Measurements from ENCODE around the gene SLC22A23. TPM values are rescaled to one million over a fixed set of nuclear protein-coding genes. Genes with fewer than 3 reads are reported as not detected.
A peak's percentile ranks its signal among the peaks of the same experiment; 100 is the strongest.

Gene SLC22A23
- total and polyA plus RNA-seq, 4 donors, result 4.9 to 45.4 (median 19.7) TPM

- TF ChIP-seq, protein P1, sequence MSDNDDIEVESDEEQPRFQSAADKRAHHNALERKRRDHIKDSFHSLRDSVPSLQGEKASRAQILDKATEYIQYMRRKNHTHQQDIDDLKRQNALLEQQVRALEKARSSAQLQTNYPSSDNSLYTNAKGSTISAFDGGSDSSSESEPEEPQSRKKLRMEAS (IDR thresholded peaks at IDR 0.05), result peak; percentile 57
- TF ChIP-seq HNF4A (conservative IDR thresholded peaks at IDR 0.05) (peak; percentile 56 to 85), EGR1 (IDR thresholded peaks at IDR 0.05; ENCODE audit: low read depth in 2 of 2) (no peak), REST (IDR thresholded peaks at IDR 0.05) (no peak), SP1 (IDR thresholded peaks at IDR 0.05) (peak; percentile 33), RXRA (IDR thresholded peaks at IDR 0.05) (peak; percentile 26 to 90), GABPA (IDR thresholded peaks at IDR 0.05 in 1 of 2, conservative IDR thresholded peaks at IDR 0.05 in 1 of 2) (no peak), NR2F2 (IDR thresholded peaks at IDR 0.05) (peak; percentile 32)
- TF ChIP-seq, protein P2, sequence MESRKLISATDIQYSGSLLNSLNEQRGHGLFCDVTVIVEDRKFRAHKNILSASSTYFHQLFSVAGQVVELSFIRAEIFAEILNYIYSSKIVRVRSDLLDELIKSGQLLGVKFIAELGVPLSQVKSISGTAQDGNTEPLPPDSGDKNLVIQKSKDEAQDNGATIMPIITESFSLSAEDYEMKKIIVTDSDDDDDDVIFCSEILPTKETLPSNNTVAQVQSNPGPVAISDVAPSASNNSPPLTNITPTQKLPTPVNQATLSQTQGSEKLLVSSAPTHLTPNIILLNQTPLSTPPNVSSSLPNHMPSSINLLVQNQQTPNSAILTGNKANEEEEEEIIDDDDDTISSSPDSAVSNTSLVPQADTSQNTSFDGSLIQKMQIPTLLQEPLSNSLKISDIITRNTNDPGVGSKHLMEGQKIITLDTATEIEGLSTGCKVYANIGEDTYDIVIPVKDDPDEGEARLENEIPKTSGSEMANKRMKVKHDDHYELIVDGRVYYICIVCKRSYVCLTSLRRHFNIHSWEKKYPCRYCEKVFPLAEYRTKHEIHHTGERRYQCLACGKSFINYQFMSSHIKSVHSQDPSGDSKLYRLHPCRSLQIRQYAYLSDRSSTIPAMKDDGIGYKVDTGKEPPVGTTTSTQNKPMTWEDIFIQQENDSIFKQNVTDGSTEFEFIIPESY (IDR thresholded peaks at IDR 0.05), result no peak
- WGBS, result 53% methylated on average over 3 of the region's 3 CpGs
- Histone ChIP-seq H3K27me3 (ENCODE audit: control insufficient read depth in 4 of 4, insufficient read depth in 4 of 4, low read length in 3 of 4) (no peaks in the 10 kb centered on the region), H3K36me3 (ENCODE audit: control insufficient read depth in 4 of 4, insufficient read depth in 3 of 4, low read depth in 1 of 4, low read length in 3 of 4) (peaks cover 0 to 7% (median 4%) of the 10 kb centered on the region in 4 donors), H3K9ac (ENCODE audit: low read depth in 1 of 2, low read length in 2 of 2) (no peak overlapping the region), H3K27ac (ENCODE audit: low read depth in 1 of 2, low read length in 2 of 2) (peak overlapping the region; percentile 9 to 38), H3K9me3 (ENCODE audit: control insufficient read depth in 4 of 4, low read length in 3 of 4) (no peaks in the 10 kb centered on the region), H3K4me3 (ENCODE audit: low read depth in 1 of 3, low read length in 3 of 3) (no peak overlapping the region), H3K4me1 (ENCODE audit: control insufficient read depth in 4 of 4, insufficient read depth in 4 of 4, low read length in 3 of 4) (peaks cover 10 to 51% (median 37%) of the 10 kb centered on the region in 4 donors)
- no peak for DNase-seq (ENCODE audit: low spot score)
Observed at GRCh38 chr6:3264356-3264755, 192.5 kb downstream of the SLC22A23 start.

DNA sequence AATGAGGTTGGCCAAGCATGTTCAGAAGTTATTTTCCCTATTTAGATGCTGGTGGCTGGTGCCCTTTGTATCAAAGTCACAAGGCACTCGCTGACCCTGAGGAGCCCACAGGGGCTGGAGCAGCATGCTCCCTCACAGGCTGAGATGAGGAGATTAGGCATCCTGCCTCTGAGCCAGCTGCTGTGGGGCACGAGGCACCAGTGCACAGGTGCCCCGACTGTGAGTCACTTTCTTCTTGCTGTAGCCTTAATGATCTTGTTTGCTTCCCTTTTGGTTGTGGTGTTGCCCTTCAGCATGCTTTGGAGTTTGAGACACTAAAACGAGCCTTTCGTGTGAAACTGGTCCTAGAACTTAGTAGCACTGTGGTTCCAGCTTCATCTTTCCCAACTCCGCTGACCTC lies 193.8 kb downstream of the SLC22A23 start:
- TF ChIP-seq RAD21 (IDR thresholded peaks at IDR 0.05) (no peak), NR2F2 (IDR thresholded peaks at IDR 0.05) (no peak), FOXA2 (IDR thresholded peaks at IDR 0.05) (no peak), TAF1 (conservative IDR thresholded peaks at IDR 0.05) (no peak), GABPA (IDR thresholded peaks at IDR 0.05 in 1 of 2, conservative IDR thresholded peaks at IDR 0.05 in 1 of 2) (no peak), ATF3 (IDR thresholded peaks at IDR 0.05) (no peak)
- Histone ChIP-seq H3K27me3 (ENCODE audit: control insufficient read depth in 4 of 4, insufficient read depth in 4 of 4, low read length in 3 of 4) (no peaks in the 10 kb centered on the region), H3K27ac (ENCODE audit: low read depth in 1 of 2, low read length in 2 of 2) (no peak overlapping the region), H3K4me1 (ENCODE audit: control insufficient read depth in 4 of 4, insufficient read depth in 4 of 4, low read length in 3 of 4) (peaks cover 10 to 50% (median 40%) of the 10 kb centered on the region in 4 donors), H3K4me3 (ENCODE audit: low read depth in 1 of 3, low read length in 3 of 3) (no peak overlapping the region), H3K9me3 (ENCODE audit: control insufficient read depth in 4 of 4, low read length in 3 of 4) (no peaks in the 10 kb centered on the region), H3K9ac (ENCODE audit: low read depth in 1 of 2, low read length in 2 of 2) (no peak overlapping the region), H3K36me3 (ENCODE audit: control insufficient read depth in 4 of 4, insufficient read depth in 3 of 4, low read depth in 1 of 4, low read length in 3 of 4) (peaks cover 0 to 5% (median 1%) of the 10 kb centered on the region in 4 donors)
- 91% methylated on average over 6 of the region's 6 CpGs for WGBS
- no peak for DNase-seq (ENCODE audit: low spot score)
